Esophagus (tissue), 2 donors: Measurements from ENCODE around the gene LRRC4. TPM values are rescaled to one million over a fixed set of nuclear protein-coding genes. Genes with fewer than 3 reads are reported as not detected.

Source experiments
- H3K27ac ChIP-seq, 2 donors: one replicate each; pipeline ENCODE4 v1.5.1; 2013; ENCODE audit warnings: low read depth in 2 of 2, mild to moderate bottlenecking in 2 of 2, inconsistent platforms in 1 of 2, low read length in 1 of 2, moderate library complexity in 1 of 2
- H3K27me3 ChIP-seq, 2 donors: one replicate each; pipeline ENCODE4 v1.6.1; 2013; ENCODE audit warnings: low read length in 2 of 2, control low read depth in 1 of 2, mild to moderate bottlenecking in 1 of 2; ENCODE audit not compliant: insufficient read depth in 2 of 2, control insufficient read depth in 1 of 2
- H3K36me3 ChIP-seq, 2 donors: one replicate each; pipeline ENCODE4 v1.6.1; 2013; ENCODE audit warnings: low read length in 1 of 2; ENCODE audit not compliant: control insufficient read depth in 2 of 2, insufficient read depth in 2 of 2
- H3K4me1 ChIP-seq, 2 donors: one replicate each; pipeline ENCODE4 v1.6.1; 2013; ENCODE audit warnings: low read length in 1 of 2; ENCODE audit not compliant: control insufficient read depth in 2 of 2, insufficient read depth in 2 of 2
- H3K4me3 ChIP-seq, 2 donors: one replicate each; pipeline ENCODE4 v1.5.1; 2013; ENCODE audit warnings: low read length in 2 of 2, mild to moderate bottlenecking in 2 of 2, low read depth in 1 of 2, moderate library complexity in 1 of 2
- H3K9me3 ChIP-seq, 2 donors: one replicate each; pipeline ENCODE4 v1.6.1; 2013; ENCODE audit warnings: mild to moderate bottlenecking in 2 of 2, low read depth in 1 of 2, low read length in 1 of 2, moderate library complexity in 1 of 2; ENCODE audit not compliant: control insufficient read depth in 2 of 2, insufficient read depth in 1 of 2
- WGBS, 2 donors: extraction: QIAGEN DNeasy Blood & Tissue Kit; methylation state at CpG; one replicate each; pipeline ENCODE4 v1.1.7; 2013; 5-methylcytosine and 5-hydroxymethylcytosine counted together
- polyA plus RNA-seq, 2 donors: library from polyadenylated mRNA; stranded (reverse); fragments of 200-250 nt; gene quantifications; one replicate each; pipeline ENCODE4 v1.2.3, GENCODE V29; 2013
- donor health status: healthy with polysubstance abuse.
- donor health status: Bipolar disorder and iron deficiency.

LRRC4 gene
- polyA plus RNA-seq, 2 donors, result 1.9 to 2.1 TPM

GRCh38 chr7:128063088-128063487 lies 31.9 kb upstream of the LRRC4 start:
- H3K27ac ChIP-seq, result no peak overlapping the region
- peaks cover 2 to 3% of the 10 kb centered on the region in 2 donors for H3K36me3 ChIP-seq
- H3K9me3 ChIP-seq, result no peaks in the 10 kb centered on the region
- H3K4me3 ChIP-seq, result no peak overlapping the region
- no peaks in the 10 kb centered on the region for H3K4me1 ChIP-seq
- 84 to 91% methylated on average over 8 of the region's 8 CpGs for WGBS, 2 donors
- H3K27me3 ChIP-seq, result no peaks in the 10 kb centered on the region

GRCh38 chr7:128060018-128060417 lies 28.8 kb upstream of the LRRC4 start:
- no peaks in the 10 kb centered on the region for H3K9me3 ChIP-seq
- 87 to 92% methylated on average over 3 of the region's 3 CpGs for WGBS, 2 donors
- no peak overlapping the region for H3K27ac ChIP-seq
- H3K4me3 ChIP-seq, result no peak overlapping the region
- H3K27me3 ChIP-seq, result no peaks in the 10 kb centered on the region
- H3K4me1 ChIP-seq, result no peaks in the 10 kb centered on the region
- H3K36me3 ChIP-seq, result peaks cover 2 to 3% of the 10 kb centered on the region in 2 donors

GRCh38 chr7:128059143-128059988 lies 28.1 kb upstream of the LRRC4 start:
- Histone ChIP-seq H3K36me3 (peaks cover 2 to 3% of the 10 kb centered on the region in 2 donors), H3K4me3 (no peak overlapping the region), H3K27me3 (no peaks in the 10 kb centered on the region), H3K9me3 (no peaks in the 10 kb centered on the region), H3K27ac (no peak overlapping the region), H3K4me1 (no peaks in the 10 kb centered on the region)
- 74 to 76% methylated on average over 7 of the region's 7 CpGs for WGBS, 2 donors

- Histone ChIP-seq H3K4me3 (no peak overlapping the region), H3K27me3 (no peaks in the 10 kb centered on the region), H3K27ac (no peak overlapping the region), H3K9me3 (no peaks in the 10 kb centered on the region), H3K4me1 (no peaks in the 10 kb centered on the region), H3K36me3 (peaks cover 2 to 3% of the 10 kb centered on the region in 2 donors)
- WGBS, 2 donors, result 55 to 85% methylated on average over 1 of the region's 1 CpG
These were observed 26.7 kb upstream of the LRRC4 start for GRCh38 chr7:128057909-128058308.

GRCh38 chr7:128056901-128057300 lies 25.7 kb upstream of the LRRC4 start:
- no peak overlapping the region for H3K27ac ChIP-seq
- no peaks in the 10 kb centered on the region for H3K9me3 ChIP-seq
- H3K27me3 ChIP-seq, result no peaks in the 10 kb centered on the region
- no peaks in the 10 kb centered on the region for H3K4me1 ChIP-seq
- no peak overlapping the region for H3K4me3 ChIP-seq
- H3K36me3 ChIP-seq, result peaks cover 2 to 3% of the 10 kb centered on the region in 2 donors
- WGBS, 2 donors, result 88 to 91% methylated on average over 8 of the region's 8 CpGs

GRCh38 chr7:128055637-128056036 lies 24.4 kb upstream of the LRRC4 start:
- 82 to 90% methylated on average over 5 of the region's 5 CpGs for WGBS, 2 donors
- Histone ChIP-seq H3K4me1 (no peaks in the 10 kb centered on the region), H3K4me3 (no peak overlapping the region)

GRCh38 chr7:128054511-128054910 lies 23.3 kb upstream of the LRRC4 start:
- Histone ChIP-seq H3K27me3 (no peaks in the 10 kb centered on the region), H3K27ac (no peak overlapping the region), H3K9me3 (no peaks in the 10 kb centered on the region), H3K4me3 (no peak overlapping the region), H3K36me3 (no peaks in the 10 kb centered on the region), H3K4me1 (no peaks in the 10 kb centered on the region)
- WGBS, 2 donors, result 91 to 94% methylated on average over 4 of the region's 4 CpGs

More at GRCh38 chr7:128055637-128056036, 24.4 kb upstream of the LRRC4 start:
- H3K27ac ChIP-seq, result no peak overlapping the region
- H3K36me3 ChIP-seq, result no peaks in the 10 kb centered on the region
- no peaks in the 10 kb centered on the region for H3K9me3 ChIP-seq
- no peaks in the 10 kb centered on the region for H3K27me3 ChIP-seq

- H3K4me3 ChIP-seq, result no peak overlapping the region
- no peaks in the 10 kb centered on the region for H3K9me3 ChIP-seq
- H3K27me3 ChIP-seq, result no peaks in the 10 kb centered on the region
- H3K27ac ChIP-seq, result no peak overlapping the region
- no peaks in the 10 kb centered on the region for H3K36me3 ChIP-seq
- no peaks in the 10 kb centered on the region for H3K4me1 ChIP-seq
- WGBS, 2 donors, result 93 to 98% methylated on average over 5 of the region's 5 CpGs
These were observed 22.8 kb upstream of the LRRC4 start for GRCh38 chr7:128053991-128054390.

- Histone ChIP-seq H3K27me3 (no peaks in the 10 kb centered on the region), H3K27ac (no peak overlapping the region), H3K4me1 (no peaks in the 10 kb centered on the region), H3K9me3 (no peaks in the 10 kb centered on the region), H3K36me3 (no peaks in the 10 kb centered on the region), H3K4me3 (no peak overlapping the region)
These were observed 21.8 kb upstream of the LRRC4 start for GRCh38 chr7:128053023-128053422.

- 91 to 92% methylated on average over 9 of the region's 9 CpGs for WGBS, 2 donors
- Histone ChIP-seq H3K27ac (no peak overlapping the region), H3K36me3 (no peaks in the 10 kb centered on the region), H3K27me3 (no peaks in the 10 kb centered on the region), H3K4me1 (no peaks in the 10 kb centered on the region), H3K9me3 (no peaks in the 10 kb centered on the region), H3K4me3 (no peak overlapping the region)
These were observed 21.2 kb upstream of the LRRC4 start for GRCh38 chr7:128052404-128052803.
